Astrocyte (in vitro differentiated cells and primary cell): ENCODE results near the gene CD24.
"Not testable (repeated sequence)": the region's sequence is repeated elsewhere in the genome, so short reads cannot be mapped to it uniquely, and the experiment has no call there.

ENCODE experiments used
- CTCF ChIP-seq: IDR thresholded peaks from 2 replicates; pipeline ENCODE4 v1.5.1; 2011; ENCODE audit warnings: low read depth, mild to moderate bottlenecking, inconsistent platforms, low read length, moderate library complexity; ENCODE audit not compliant: insufficient read depth
- EZH2 ChIP-seq: IDR thresholded peaks from 2 replicates; pipeline ENCODE4 v1.6.1; 2012; ENCODE audit warnings: mild to moderate bottlenecking, low read length, inconsistent platforms; ENCODE audit not compliant: insufficient read depth

- TF ChIP-seq CTCF, EZH2: not testable (repeated sequence)
These were observed 3.8 kb downstream of the CD24 start for GRCh38 chr6:106970769-106971168.
